Measurements from ENCODE around the gene IDUA. TPM values are rescaled to one million over a fixed set of nuclear protein-coding genes. Genes with fewer than 3 reads are reported as not detected.
"Not testable (repeated sequence)": the region's sequence is repeated elsewhere in the genome, so short reads cannot be mapped to it uniquely, and the experiment has no call there.

The IDUA gene
- total RNA-seq, 1 experiment from 2014 or later: 6.1 TPM

DNA sequence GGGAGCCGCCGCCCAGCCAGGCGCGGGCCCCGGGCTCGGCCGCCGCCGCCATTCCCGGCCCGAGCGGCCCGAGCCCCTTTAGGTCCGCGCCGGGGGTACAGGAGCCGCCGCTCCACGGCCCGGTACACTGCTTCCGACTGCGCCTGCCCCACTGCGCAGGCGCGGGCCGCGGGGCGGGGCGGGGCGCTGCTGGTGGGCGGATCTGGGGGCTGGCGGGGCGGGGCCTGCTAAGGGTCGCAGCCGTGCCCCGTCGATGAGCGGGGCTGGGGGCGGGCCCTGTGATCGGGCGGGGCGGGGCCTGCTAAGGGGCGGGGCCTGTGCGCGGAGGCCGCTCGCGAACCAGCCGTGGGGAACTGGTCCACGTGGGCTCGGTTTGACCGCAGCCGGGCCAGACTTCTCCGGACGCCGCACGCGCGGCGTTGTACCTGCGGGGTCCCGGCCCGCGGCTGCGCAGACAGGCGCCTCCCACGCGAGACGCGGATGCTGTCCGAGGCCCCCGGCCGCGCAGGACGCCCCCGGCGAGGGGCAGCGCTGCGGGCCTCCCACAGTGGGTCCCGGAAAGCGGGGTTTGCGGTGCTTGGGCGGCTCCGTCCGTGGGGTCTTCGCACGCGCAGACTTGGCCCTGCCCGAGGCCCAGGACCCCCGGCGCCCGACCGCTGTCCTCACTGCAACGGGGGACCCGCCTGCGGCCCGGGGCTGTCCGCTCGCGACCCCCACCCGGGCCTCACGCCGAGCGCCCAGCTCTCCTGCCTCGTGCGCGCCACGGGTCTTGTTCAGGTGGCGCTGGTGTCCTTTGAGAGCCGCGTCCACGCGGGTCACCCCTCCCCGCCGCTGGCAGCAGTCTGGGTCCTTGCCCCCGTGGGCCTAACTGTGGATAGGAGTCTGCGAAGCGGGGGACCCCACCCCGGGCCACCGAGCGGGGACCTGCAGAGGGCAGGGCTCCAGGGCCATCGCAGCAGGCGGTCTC, 13.1 kb upstream of the IDUA start, which contains the start of gene DGKQ:
Gene DGKQ (minus strand): TSS at position 139 of the 967 bp plus-strand sequence. CDS start 87 bp downstream, at position 52.
- DNase-seq (ENCODE audit: low read depth, low spot score): peak; percentile 70
- in situ Hi-C loops (cut with HindIII; ENCODE audit: low pct_unique_long_range_greater_than_20kb, low sequenced_read_pairs): no loop called here

- in situ Hi-C loops (cut with HindIII; ENCODE audit: low pct_unique_long_range_greater_than_20kb, low sequenced_read_pairs): no loop called here
- DNase-seq (ENCODE audit: low read depth, low spot score): no peak
These were observed 12.2 kb upstream of the IDUA start for GRCh38 chr4:974668-975067.

- in situ Hi-C loops (cut with HindIII; ENCODE audit: low pct_unique_long_range_greater_than_20kb, low sequenced_read_pairs); DNase-seq (ENCODE audit: low read depth, low spot score): not testable (repeated sequence)
These were observed 10.8 kb upstream of the IDUA start for GRCh38 chr4:976016-976415.

- no peak for DNase-seq (ENCODE audit: low read depth, low spot score)
- in situ Hi-C loops (cut with HindIII; ENCODE audit: low pct_unique_long_range_greater_than_20kb, low sequenced_read_pairs): no loop called here
These were observed 7.7 kb upstream of the IDUA start for GRCh38 chr4:978957-979701.

GRCh38 chr4:982291-982690, 4.6 kb upstream of the IDUA start:
- in situ Hi-C loops (cut with HindIII; ENCODE audit: low pct_unique_long_range_greater_than_20kb, low sequenced_read_pairs): no loop called here

DNA sequence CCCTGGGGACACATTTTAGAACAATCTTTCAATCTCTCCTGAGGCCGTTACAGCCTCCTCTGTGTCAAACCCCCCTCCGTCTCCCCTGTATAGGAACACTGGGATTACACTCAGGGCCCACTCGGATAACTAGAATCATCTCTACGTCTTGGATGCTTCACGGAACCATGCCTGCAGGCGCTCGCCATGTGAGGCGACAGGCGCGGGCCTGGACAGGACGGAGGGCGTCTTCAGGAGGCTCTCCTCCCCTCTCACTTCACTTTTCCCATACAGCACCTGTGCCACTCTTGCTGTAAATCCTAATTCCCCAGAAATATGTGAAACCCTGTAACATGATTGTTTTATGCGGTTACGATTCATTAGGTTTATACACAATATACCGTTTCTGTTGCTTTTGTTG, 4.0 kb upstream of the IDUA start:
- no peak for DNase-seq (ENCODE audit: low read depth, low spot score)

More at GRCh38 chr4:982291-982690, 4.6 kb upstream of the IDUA start:
- no peak for DNase-seq (ENCODE audit: low read depth, low spot score)

DNA sequence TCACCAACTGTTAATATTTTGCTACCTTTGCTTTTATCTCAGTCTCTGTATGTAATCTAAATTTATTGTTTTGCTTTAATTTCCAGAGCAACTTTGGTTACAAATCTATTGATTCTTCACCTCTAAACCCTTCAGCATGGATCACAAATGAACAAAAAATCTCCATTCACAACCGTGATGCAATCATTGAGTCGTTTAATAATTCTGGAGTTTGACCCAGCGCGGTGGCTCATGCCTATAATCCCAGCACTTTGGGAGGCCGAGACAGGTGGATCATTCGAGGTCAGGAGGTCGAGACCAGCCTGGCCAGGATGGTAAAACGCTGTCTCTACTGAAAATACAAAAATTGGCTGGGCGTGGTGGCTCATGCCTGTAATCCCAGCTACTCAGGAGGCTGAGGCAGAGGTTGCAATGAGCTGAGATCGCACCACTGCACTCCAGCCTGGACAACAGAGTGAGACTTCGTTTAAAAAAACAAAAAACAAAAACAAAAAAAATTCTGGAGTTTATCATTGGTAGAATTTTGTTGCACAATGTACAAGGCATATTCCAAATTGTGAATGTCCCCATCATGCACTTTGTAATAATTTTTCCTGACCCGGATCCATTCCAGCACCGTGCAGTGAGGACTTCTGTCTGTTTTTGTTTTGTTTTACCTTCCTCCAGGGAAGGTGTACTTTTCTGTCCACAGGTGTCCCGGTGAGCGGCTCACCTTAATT, 2.3 kb upstream of the IDUA start:
- DNase-seq (ENCODE audit: low read depth, low spot score): no peak
- in situ Hi-C loops (cut with HindIII; ENCODE audit: low pct_unique_long_range_greater_than_20kb, low sequenced_read_pairs): no loop called here

More for the DNA sequence above, 4.0 kb upstream of the IDUA start:
- in situ Hi-C loops (cut with HindIII; ENCODE audit: low pct_unique_long_range_greater_than_20kb, low sequenced_read_pairs): no loop called here

DNA sequence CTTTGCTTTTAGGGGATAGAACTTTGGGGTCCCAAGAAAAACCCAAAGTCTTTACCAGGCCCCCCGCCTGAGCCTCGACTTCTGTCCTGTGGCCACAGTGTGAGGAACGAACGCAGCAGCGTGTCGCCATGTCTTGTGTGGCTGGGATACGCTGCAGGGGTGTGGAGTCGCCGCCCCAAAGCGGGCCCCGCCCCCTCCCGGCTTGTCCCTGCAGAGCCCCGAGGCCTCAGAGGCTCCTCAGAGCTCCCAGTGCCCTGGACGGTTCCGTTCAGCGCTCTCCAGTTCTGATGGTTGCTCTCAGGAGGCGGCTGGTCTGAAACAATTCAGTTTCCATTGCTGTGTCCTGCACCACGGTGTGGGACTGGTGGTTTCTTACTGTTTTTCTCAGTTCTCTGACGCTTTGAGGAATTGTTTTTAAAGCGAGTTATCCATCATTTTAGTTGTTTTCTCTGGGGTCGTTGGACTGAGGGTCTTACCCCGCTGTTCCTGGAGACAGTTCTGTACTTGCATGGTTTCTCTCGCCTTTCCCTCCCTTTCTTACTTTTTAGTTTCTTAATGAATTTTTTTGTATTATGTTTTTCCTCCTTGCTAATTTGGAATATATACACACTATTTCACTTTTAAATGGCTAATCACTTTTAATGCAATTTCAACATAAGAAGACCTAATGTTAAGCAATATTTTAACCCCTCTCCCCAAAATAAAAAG, 1.6 kb upstream of the IDUA start:
- no peak for DNase-seq (ENCODE audit: low read depth, low spot score)
- in situ Hi-C loops (cut with HindIII; ENCODE audit: low pct_unique_long_range_greater_than_20kb, low sequenced_read_pairs): no loop called here

DNA sequence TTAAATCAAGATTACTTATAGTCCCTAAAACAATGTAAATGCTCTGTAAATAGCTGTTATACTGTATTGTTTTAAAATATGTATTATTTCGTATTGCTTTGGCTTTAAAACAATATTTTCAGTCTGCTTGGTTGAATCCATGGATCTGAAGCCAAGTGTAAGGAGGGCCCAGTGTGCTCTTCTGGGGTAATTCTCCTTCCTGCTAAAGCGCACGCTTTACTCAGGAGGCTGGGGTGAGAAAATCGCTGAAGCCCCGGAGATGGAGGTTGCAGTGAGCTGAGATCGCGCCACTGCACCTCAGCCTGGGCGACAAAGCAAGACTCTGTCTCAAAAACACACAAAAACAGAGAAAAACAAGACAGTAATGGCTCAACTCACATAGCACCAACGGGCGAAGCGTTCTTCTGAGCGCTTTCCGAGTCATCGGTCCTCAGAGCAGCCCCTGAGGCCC, 391 bp upstream of the IDUA start:
- in situ Hi-C loops (cut with HindIII; ENCODE audit: low pct_unique_long_range_greater_than_20kb, low sequenced_read_pairs): no loop called here
- no peak for DNase-seq (ENCODE audit: low read depth, low spot score)

DNA sequence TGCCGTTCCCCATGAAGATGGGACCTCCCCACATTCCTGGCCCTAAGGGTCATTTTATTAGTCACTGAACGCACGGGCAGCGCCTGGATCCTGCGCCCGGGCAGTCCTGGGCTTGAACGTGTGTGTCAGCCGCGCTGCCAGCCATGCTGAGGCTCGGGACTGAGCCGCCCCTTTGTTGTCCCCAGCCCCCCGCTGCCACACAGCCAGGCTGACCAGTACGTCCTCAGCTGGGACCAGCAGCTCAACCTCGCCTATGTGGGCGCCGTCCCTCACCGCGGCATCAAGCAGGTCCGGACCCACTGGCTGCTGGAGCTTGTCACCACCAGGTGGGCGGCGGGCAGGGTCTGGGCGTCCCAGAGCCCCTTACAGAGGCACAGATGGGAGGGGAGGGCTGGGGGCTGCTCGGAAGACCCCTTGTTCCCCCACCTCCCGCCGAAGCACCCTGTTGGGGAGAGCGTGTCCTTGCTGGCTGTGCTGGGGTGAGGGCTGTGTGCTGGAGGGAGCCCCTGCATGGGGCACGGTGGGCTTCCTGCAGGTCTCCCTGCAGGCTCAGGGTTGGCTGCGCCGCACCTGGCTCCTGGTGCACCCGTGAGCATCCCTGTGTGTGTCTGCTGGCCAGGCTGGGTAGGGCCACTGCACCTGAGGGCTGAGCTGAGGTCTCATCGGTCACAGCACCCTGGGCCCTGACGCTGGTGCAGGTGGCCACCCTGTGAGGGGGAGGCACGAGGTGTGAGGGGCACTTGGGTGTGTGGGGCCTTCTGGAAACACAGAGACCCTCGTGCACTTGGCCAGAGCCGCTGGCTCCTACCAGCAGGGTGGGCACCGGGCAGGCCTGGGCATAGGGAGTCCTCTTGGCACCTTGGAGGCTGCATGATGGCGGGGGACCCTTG, 1.0 kb downstream of the IDUA start:
- in situ Hi-C loops (cut with HindIII; ENCODE audit: low pct_unique_long_range_greater_than_20kb, low sequenced_read_pairs): no loop called here

GRCh38 chr4:988726-989721, 2.2 kb downstream of the IDUA start:
- no peak for DNase-seq (ENCODE audit: low read depth, low spot score)
- in situ Hi-C loops (cut with HindIII; ENCODE audit: low pct_unique_long_range_greater_than_20kb, low sequenced_read_pairs): no loop called here

More for the DNA sequence above, 1.0 kb downstream of the IDUA start:
- DNase-seq (ENCODE audit: low read depth, low spot score): no peak

GRCh38 chr4:989722-990471, 3.1 kb downstream of the IDUA start:
- DNase-seq (ENCODE audit: low read depth, low spot score): no peak
- in situ Hi-C loops (cut with HindIII; ENCODE audit: low pct_unique_long_range_greater_than_20kb, low sequenced_read_pairs): no loop called here

GRCh38 chr4:990746-991367, 4.0 kb downstream of the IDUA start:
- in situ Hi-C loops (cut with HindIII; ENCODE audit: low pct_unique_long_range_greater_than_20kb, low sequenced_read_pairs): no loop called here
- no peak for DNase-seq (ENCODE audit: low read depth, low spot score)

All from SK-MEL-5 (cell line).